HG02840 (cell line): ENCODE measurements around the gene BLOC1S4.
"Not testable (repeated sequence)": the region's sequence is repeated elsewhere in the genome, so short reads cannot be mapped to it uniquely, and the experiment has no call there.

Experiments used
- ATAC-seq: cut with Tn5 transposase; IDR thresholded peaks from one replicate; pipeline ENCODE4 v1.9.1; 2021; ENCODE audit warnings: mild to moderate bottlenecking, moderate library complexity, moderate number of reproducible peaks; ENCODE audit not compliant: unreplicated experiment, low FRiP score

Gene BLOC1S4

DNA sequence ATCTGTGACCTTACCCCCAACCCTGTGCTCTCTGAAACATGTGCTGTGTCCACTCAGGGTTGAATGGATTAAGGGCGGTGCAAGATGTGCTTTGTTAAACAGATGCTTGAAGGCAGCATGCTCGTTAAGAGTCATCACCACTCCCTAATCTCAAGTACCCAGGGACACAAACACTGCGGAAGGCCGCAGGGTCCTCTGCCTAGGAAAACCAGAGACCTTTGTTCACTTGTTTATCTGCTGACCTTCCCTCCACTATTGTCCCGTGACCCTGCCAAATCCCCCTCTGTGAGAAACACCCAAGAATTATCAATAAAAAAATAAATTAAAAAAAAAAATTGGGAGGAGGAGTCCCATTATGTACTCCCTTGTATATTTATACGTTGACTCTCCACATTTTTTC is 40.4 kb downstream of the BLOC1S4 start:
- ATAC-seq = not testable (repeated sequence)

DNA sequence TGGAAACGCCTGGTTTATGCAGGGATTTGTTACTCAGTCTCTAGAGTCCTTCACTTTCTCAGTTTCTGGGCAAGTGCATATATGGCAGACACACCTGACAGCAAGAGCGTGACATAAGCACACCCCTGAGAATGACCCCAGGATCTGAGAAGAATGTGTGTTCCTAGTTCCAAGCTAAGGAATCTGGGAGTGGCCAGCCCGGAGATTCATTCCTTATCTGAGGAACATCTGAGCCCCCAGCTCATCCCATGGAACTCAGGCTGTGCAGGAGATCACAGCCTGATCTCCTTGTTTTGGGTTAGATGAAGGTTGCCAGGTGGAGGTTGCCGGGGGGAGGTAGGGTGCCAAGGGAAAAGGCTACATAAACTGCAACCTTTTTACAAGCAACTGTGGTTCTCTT is 42.8 kb downstream of the BLOC1S4 start:
- ATAC-seq = no peak

DNA sequence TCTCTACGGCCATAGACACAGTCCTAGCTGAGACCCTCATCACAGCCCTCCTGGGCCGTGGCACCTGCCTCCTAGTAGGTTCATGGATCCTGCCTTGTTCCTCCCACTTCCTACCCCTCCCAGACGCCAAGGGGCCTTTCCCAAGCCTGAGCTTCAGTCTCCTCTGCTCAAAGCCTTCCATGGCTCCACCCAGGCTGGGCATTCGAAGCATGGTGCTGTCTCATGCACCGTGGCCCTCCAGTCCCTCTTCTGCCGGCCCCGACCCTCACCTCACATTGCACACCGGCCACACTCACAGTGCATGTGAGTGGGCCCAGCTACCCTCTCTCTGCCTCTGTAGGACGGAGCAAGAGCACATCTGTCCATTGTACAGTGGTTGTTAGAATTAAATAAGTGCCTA is 44.9 kb downstream of the BLOC1S4 start:
- no peak for ATAC-seq

DNA sequence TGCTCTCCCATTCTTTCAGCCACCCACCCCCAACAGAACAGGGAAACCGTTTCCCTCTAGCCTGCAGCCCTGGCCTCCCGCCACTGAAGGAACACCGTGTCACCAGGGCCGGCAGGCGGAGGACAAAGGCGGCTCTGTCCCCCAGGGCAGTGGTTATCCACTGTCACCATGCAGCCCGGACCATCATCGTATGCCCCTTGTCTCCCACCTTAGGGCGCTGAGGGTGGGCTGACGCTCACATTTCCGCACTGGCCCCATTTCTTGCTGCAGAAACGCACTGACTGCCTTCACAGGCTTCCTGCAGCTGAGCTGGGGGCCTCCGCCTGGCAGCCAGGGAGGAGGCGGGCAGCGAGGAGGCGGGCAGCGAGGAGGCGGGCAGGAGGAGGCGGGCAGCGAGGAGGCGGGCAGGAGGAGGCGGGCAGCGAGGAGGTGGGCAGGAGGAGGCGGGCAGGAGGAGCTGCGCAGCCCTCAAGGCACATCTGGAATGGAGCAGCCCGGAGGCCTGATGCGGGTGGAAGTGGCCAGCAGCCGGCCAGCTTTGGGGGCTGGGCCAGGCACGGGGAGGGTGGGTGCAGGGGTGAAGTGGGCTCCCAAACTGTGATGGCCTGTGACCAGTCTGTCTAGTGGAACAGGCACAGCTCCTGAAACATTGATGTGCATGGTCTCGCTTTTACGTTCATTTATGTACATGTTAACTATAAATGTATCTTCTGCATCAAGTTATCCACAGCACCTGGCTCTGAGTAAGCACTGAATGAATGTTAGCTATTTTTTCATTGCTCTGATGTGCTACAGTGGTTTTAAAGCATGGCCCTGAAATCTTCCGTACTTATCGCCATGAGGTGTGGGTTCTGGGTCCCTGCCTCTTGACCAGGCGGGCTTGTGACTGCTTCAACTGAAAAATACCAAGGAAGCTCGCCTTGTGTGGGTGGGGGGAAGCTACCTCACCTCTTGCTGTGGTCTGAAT is 46.0 kb downstream of the BLOC1S4 start:
- ATAC-seq = no peak

DNA sequence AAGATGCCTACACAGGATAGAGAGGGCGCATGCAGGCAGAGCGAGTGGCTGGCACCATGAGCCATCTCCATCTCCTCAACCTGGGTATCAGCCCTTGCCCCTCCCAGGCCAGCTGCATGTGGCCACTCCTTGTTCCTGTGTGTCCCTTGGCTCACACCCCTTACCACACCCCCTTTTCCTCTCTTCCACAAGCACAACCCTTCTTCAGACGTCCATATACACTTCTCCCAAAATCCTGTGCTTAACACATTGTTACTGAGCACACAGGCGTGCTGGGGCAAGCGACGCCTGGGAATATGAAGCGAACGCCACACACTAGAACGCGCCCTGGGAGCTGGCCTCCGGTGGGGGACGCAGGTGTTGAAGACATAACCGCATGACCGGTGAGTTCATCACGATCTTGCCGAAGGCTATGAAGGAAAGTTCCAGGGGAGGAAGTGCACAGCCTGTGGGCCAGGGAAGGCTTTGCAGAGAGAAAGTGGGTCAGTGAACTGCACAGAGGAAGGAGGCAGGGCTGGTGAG is 47.4 kb downstream of the BLOC1S4 start:
- ATAC-seq = no peak

DNA sequence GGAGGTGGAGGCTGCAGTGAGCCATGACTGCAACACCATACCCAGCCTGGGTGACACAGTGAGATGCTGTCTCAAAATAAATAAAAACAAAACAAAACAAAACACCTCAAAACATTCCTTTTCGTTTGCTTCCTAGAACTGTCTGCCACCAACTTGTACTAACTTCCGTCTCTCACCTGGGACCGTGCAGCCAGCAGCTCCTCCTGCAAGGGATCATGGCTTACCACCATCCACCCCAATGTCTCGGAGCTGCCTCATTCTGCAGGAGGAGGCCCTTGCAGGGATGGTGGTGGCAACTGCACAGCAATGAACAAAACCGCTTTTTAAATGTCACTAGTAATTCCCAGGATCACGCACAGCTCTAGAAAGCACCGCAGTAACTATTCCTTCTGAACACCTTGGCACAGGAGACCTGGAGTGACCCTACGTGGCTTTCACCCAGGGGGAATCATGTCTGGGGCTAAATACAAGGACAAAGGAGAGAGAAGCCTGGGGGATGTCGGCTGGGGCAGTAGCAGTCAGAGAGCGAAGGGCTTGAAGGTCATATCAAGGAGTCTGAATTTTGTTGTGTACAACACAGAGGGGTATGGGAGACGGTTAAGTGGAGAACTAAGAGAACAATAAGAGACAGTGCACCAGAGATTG is 49.1 kb downstream of the BLOC1S4 start:
- ATAC-seq = no peak

DNA sequence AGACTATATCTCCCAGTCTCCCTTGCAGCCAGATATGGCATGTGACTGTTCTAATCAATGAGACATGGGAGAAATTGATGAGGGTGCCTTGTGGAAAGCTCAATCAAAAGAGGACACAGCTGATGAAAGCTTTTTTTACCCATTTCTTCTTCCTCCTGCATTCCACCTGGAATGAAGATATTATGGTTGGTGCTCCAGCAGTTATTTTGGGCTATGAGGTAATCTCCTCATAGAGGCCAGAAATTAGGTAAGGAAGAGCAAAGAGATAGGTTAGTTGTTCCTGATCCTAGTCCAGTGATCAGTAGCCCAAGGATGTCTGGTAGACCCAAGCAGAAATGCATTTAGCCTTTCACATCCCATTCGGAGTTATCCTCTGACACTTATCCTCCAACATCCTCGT is 49.7 kb downstream of the BLOC1S4 start:
- no peak for ATAC-seq
